LNCaP clone FGC (cell line): Measurements from ENCODE around the gene CLEC2L.

Source experiments
- DNase-seq: peaks from one replicate; pipeline ENCODE4 v3.0.0-alpha.2; 2011; ENCODE audit warnings: low read depth
- H3K4me3 ChIP-seq: 2 replicates; pipeline ENCODE4 v1.5.1; 2011; ENCODE audit warnings: mild to moderate bottlenecking, low read depth, low read length, control low read depth
- TF ChIP-seq, protein P1 (sequence below): IDR thresholded peaks from 2 replicates; pipeline ENCODE4 v1.5.1; 2012; ENCODE audit warnings: mild to moderate bottlenecking; ENCODE audit not compliant: control insufficient read depth, insufficient read depth; ENCODE audit errors: extremely low read depth

CLEC2L gene

GRCh38 chr7:139570626-139571025, 47.1 kb downstream of the CLEC2L start:
- H3K4me3 ChIP-seq, result no peak overlapping the region
- no peak for DNase-seq
- TF ChIP-seq, protein P1, sequence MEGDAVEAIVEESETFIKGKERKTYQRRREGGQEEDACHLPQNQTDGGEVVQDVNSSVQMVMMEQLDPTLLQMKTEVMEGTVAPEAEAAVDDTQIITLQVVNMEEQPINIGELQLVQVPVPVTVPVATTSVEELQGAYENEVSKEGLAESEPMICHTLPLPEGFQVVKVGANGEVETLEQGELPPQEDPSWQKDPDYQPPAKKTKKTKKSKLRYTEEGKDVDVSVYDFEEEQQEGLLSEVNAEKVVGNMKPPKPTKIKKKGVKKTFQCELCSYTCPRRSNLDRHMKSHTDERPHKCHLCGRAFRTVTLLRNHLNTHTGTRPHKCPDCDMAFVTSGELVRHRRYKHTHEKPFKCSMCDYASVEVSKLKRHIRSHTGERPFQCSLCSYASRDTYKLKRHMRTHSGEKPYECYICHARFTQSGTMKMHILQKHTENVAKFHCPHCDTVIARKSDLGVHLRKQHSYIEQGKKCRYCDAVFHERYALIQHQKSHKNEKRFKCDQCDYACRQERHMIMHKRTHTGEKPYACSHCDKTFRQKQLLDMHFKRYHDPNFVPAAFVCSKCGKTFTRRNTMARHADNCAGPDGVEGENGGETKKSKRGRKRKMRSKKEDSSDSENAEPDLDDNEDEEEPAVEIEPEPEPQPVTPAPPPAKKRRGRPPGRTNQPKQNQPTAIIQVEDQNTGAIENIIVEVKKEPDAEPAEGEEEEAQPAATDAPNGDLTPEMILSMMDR, result no peak

DNA sequence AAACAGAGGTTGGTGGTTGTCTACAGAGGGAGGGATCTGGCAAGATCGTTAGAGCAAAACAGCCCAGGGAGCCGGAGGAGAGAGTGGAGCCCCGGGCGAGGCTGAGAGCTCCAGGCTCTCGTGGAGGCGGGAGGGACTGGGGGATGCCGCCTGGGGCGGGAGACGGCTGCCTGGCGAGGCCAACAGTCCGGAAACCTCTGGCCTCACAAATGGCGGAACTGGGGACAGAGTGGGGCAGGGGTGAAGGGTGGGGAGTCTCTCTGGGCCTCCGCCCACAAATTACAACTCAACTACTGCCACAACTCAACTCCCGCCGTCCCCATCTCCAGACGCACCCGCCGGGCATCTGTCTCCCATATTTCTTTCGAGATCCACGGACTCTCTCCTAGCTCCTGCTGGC, 47.7 kb downstream of the CLEC2L start:
- no peak for DNase-seq
- H3K4me3 ChIP-seq, result no peak overlapping the region
- TF ChIP-seq, protein P1, result no peak

DNA sequence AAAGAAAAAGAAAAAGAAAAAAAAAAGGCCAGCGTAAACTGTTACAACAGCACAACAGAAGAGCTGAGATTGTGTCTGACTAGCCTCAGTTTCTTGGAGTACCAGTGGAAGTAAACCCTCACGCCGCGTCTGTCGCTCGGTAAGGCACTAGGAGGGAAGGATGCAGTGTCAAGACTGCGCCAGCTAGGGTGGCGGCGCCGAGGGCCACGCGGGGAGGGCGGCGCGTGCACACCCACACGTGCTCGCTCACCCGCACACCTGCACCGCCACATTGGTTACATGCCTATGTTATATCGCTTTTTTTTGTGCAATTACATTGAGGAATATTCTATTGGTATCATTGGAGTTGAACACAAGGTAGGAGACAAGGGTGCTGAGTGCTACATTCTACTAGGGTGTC, 48.2 kb downstream of the CLEC2L start:
- DNase-seq, result no peak
- no peak overlapping the region for H3K4me3 ChIP-seq
- TF ChIP-seq, protein P1, result no peak

DNA sequence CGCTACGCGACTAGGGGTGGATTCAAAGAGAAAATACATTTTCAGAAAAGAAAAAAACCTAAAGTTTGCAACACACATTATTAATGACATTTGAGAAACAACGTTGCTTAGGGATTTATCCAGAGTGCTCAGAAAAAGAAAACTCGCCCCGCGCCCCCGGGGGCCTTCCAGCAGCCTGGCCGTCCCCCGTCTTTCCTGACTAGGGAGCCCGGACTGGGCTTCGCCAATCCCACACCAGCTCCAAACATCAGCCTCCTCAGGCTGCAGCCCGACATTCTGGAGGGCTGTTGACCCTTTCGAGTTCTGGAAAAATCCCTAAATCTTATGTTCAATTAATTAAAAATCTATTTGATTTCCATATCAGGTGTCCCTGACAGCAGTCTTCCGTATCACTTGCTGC, 48.6 kb downstream of the CLEC2L start:
- H3K4me3 ChIP-seq, result no peak overlapping the region
- DNase-seq, result no peak
- TF ChIP-seq, protein P1, result no peak

DNA sequence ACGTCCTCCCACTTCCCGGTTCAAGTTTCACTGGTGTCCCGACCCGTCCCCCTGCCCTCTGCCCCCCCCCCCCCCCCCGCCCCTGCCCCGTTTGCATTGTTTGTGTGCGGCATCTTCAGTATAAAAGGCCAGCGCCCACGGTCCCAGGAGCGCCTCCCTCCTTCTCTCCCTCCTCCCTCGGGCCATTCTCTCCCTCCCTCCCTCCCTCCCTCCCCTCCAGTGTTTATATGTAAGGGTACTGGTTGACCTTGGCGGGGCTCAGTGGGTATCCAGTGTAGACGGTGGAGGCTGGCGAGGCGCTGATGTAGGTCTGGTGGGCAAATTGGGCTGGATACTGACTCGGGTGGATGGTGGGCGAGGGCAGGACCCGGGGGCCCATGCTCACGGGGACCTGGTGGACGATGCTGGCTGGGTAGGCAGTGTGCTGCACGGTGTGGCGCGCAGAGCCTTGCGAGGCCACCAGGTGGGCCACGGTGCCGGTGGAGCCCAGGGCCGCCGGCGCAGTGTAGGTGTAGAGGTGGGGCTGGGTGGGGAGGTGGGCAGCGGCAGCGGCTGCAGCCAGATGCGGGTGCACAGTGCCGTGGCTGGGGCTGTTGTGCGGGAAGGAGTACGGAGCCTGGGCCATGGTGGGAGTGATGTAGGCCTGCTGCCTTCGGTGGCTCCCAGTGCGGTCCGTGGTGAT, 49.4 kb downstream of the CLEC2L start:
- DNase-seq, result no peak
- no peak overlapping the region for H3K4me3 ChIP-seq
- TF ChIP-seq, protein P1, result no peak

DNA sequence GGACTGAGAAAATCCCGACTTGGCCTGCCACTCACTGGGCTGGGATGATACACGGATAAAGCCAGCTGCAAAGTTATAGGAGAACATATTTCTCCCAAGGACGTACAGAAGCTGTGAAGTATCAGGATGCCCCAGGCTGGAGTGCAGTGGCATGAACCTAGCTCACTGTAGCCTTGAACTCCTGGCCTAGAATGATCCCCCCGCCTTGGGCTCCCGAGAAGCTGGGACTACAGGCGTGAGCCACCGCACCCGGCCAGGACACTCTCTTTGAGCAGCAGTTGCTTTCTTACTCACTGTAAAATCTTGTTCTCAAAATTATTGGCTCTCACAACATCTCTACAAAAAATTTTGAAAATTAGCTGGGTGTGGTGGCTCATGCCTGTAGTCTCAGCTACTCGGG, 50.4 kb downstream of the CLEC2L start:
- no peak overlapping the region for H3K4me3 ChIP-seq
- TF ChIP-seq, protein P1, result no peak
- DNase-seq, result no peak
